Loucy (cell line): ENCODE results near the gene GNG2.
A peak's percentile ranks its signal among the peaks of the same experiment; 100 is the strongest.

ENCODE experiments used
- H2AFZ ChIP-seq: fragments of 200-600 bp; sonication (generic); 2 replicates; pipeline ENCODE4 v1.6.0; 2016; ENCODE audit warnings: antibody characterized with exemption, mild to moderate bottlenecking, low read length, moderate library complexity
- H3F3A ChIP-seq: fragments of 200-600 bp; 2 replicates; pipeline ENCODE4 v1.6.0; 2016; ENCODE audit warnings: antibody characterized with exemption, low read depth, mild to moderate bottlenecking
- H3K27me3 ChIP-seq: fragments of 200-600 bp; sonication (generic); 2 replicates; pipeline ENCODE4 v1.6.1; 2014; ENCODE audit warnings: low read length, mild to moderate bottlenecking; ENCODE audit not compliant: insufficient read depth, poor library complexity, severe bottlenecking
- H3K36me3 ChIP-seq: fragments of 200-600 bp; sonication (generic); 2 replicates; pipeline ENCODE4 v1.6.1; 2016; ENCODE audit warnings: low read length; ENCODE audit not compliant: insufficient read depth
- H3K4me1 ChIP-seq: fragments of 200-600 bp; sonication (generic); 2 replicates; pipeline ENCODE4 v1.5.1; 2014; ENCODE audit warnings: low read length, mild to moderate bottlenecking; ENCODE audit not compliant: insufficient read depth, poor library complexity, severe bottlenecking
- H3K4me2 ChIP-seq: fragments of 200-600 bp; sonication (generic); 2 replicates; pipeline ENCODE4 v1.6.0; 2014; ENCODE audit warnings: antibody characterized with exemption, low read length, low read depth, mild to moderate bottlenecking; ENCODE audit not compliant: poor library complexity, severe bottlenecking
- H3K4me3 ChIP-seq: fragments of 200-600 bp; sonication (generic); 2 replicates; pipeline ENCODE4 v1.5.1; 2014; ENCODE audit warnings: low read length, mild to moderate bottlenecking, mixed read lengths; ENCODE audit not compliant: poor library complexity, severe bottlenecking
- H3K79me2 ChIP-seq: fragments of 200-600 bp; sonication (generic); 2 replicates; pipeline ENCODE4 v1.6.1; 2014; ENCODE audit warnings: low read length; ENCODE audit not compliant: insufficient read depth
- H3K9ac ChIP-seq: fragments of 200-600 bp; sonication (generic); 2 replicates; pipeline ENCODE4 v1.6.0; 2014; ENCODE audit warnings: mild to moderate bottlenecking, low read depth, low read length, moderate library complexity; ENCODE audit not compliant: poor library complexity, severe bottlenecking
- H3K9me2 ChIP-seq: fragments of 200-600 bp; sonication (generic); replicated peaks from 2 replicates; pipeline ENCODE4 v1.6.1; 2016; ENCODE audit warnings: low read depth, low read length, mixed read lengths
- H3K9me3 ChIP-seq: fragments of 200-600 bp; sonication (generic); 2 replicates; pipeline ENCODE4 v1.6.1; 2014; ENCODE audit warnings: mild to moderate bottlenecking, antibody characterized with exemption, low read length, low read depth; ENCODE audit not compliant: insufficient read depth
- H4K20me1 ChIP-seq: fragments of 200-600 bp; sonication (generic); 2 replicates; pipeline ENCODE4 v1.6.0; 2014; ENCODE audit warnings: antibody characterized with exemption, low read length, mild to moderate bottlenecking; ENCODE audit not compliant: insufficient read depth, poor library complexity, severe bottlenecking
- CTCF ChIP-seq: fragments of 200-600 bp; sonication (generic); conservative IDR thresholded peaks from 2 replicates; pipeline ENCODE4 v1.5.1; 2014; ENCODE audit warnings: mild to moderate bottlenecking, antibody characterized with exemption, low read length
- EZH2phosphoT487 ChIP-seq: fragments of 200-600 bp; IDR thresholded peaks from 2 replicates; pipeline ENCODE4 v1.6.1; 2018; ENCODE audit warnings: antibody characterized with exemption, mild to moderate bottlenecking, moderate library complexity, borderline replicate concordance

Gene GNG2

GRCh38 chr14:52011523-52011922 lies 151.1 kb downstream of the GNG2 start:
- Histone ChIP-seq H3K79me2 (peaks cover 5% of the 10 kb centered on the region; the same call in 1 of the 2 replicates), H3K9me2 (no peaks in the 10 kb centered on the region), H3F3A (no peaks in the 10 kb centered on the region), H3K4me1 (no peaks in the 10 kb centered on the region), H3K4me2 (no peak overlapping the region), H3K4me3 (no peak overlapping the region), H3K9me3 (no peaks in the 10 kb centered on the region), H3K27me3 (no peaks in the 10 kb centered on the region), H4K20me1 (no peaks in the 10 kb centered on the region), H2AFZ (no peak overlapping the region), H3K9ac (no peak overlapping the region), H3K36me3 (peaks cover 58% of the 10 kb centered on the region)
- TF ChIP-seq EZH2phosphoT487 (no peak), CTCF (no peak)

GRCh38 chr14:52012635-52013034 lies 152.2 kb downstream of the GNG2 start:
- Histone ChIP-seq H4K20me1 (no peaks in the 10 kb centered on the region), H3K4me2 (no peak overlapping the region), H2AFZ (no peak overlapping the region), H3K4me1 (no peaks in the 10 kb centered on the region), H3K36me3 (peaks cover 46% of the 10 kb centered on the region; the same call in 1 of the 2 replicates), H3K9ac (no peak overlapping the region), H3K4me3 (no peak overlapping the region), H3K27me3 (no peaks in the 10 kb centered on the region), H3K9me3 (no peaks in the 10 kb centered on the region), H3F3A (no peaks in the 10 kb centered on the region), H3K79me2 (peaks cover 3% of the 10 kb centered on the region; the same call in 1 of the 2 replicates), H3K9me2 (no peaks in the 10 kb centered on the region)
- TF ChIP-seq EZH2phosphoT487 (no peak), CTCF (no peak)

- no peaks in the 10 kb centered on the region for H3K9me2 ChIP-seq
- no peaks in the 10 kb centered on the region for H3F3A ChIP-seq
- H3K4me2 ChIP-seq = no peak overlapping the region
- no peaks in the 10 kb centered on the region for H3K79me2 ChIP-seq
- H3K4me1 ChIP-seq = no peaks in the 10 kb centered on the region
- no peaks in the 10 kb centered on the region for H3K27me3 ChIP-seq
- H3K9ac ChIP-seq = no peak overlapping the region
- H4K20me1 ChIP-seq = no peaks in the 10 kb centered on the region
- H3K36me3 ChIP-seq = peaks cover 32% of the 10 kb centered on the region; the same call in 1 of the 2 replicates
- H3K9me3 ChIP-seq = no peaks in the 10 kb centered on the region
- no peak overlapping the region for H3K4me3 ChIP-seq
- H2AFZ ChIP-seq = no peak overlapping the region
- TF ChIP-seq CTCF (peak; percentile 52), EZH2phosphoT487 (no peak)
Observed at GRCh38 chr14:52013984-52014600, 153.7 kb downstream of the GNG2 start.
